ENCODE measurements around the gene LRP8.

- TF ChIP-seq JUND (IDR thresholded peaks at IDR 0.05) (no peak), TEAD4 (IDR thresholded peaks at IDR 0.05; ENCODE audit: borderline replicate concordance, insufficient read depth) (no peak)
These were observed 3.1 kb downstream of the LRP8 start for GRCh38 chr1:53324728-53325297.

All from SK-N-SH (cell line).